Right lobe of liver (tissue), 4 donors: ENCODE measurements around the gene CFC1.
"Not testable (repeated sequence)": the region's sequence is repeated elsewhere in the genome, so short reads cannot be mapped to it uniquely, and the experiment has no call there.

Source experiments
- POLR2A ChIP-seq: fragments of 450-650 bp; IDR thresholded peaks from one replicate; pipeline ENCODE4 v1.6.1; 2017; ENCODE audit warnings: antibody characterized with exemption, mild to moderate bottlenecking
- TF ChIP-seq, protein P1 (sequence below), 4 donors: fragments of 200-600 bp in 3 of 4; fragments of 450-650 bp in 1 of 4; IDR thresholded peaks; one replicate each; pipeline versions ENCODE4 v1.5.1 to v1.8.0; 2016 to 2022; ENCODE audit warnings: antibody characterized with exemption in 4 of 4, mild to moderate bottlenecking in 2 of 4
- donor health status: DM: no; HTN: no; CAD: no.
- donor health status: DM: no; HTN: no; CAD: no.
- donor health status: DM: no; HTN: yes; CAD: no.

DNA sequence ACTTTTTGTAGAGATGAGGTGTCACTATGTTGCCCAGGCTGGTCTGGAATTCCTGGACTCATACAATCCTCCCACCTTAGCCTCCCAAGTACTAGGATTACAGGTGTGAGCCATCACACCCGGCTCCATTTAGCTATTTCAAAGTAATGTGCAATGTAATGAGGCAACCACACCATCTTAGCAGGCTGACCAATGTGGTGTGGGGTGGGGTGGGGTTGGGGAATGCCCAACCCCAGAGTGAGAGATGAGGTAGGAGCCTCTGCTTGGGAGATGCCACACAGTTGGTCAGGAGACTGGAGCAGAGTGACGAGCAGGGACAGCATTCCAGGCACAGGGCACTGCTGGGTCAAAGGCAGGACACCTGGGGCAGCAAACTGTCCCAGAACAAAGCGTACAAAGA is 51.0 kb downstream of the CFC1 start:
- not testable (repeated sequence) for TF ChIP-seq POLR2A
- TF ChIP-seq, protein P1, sequence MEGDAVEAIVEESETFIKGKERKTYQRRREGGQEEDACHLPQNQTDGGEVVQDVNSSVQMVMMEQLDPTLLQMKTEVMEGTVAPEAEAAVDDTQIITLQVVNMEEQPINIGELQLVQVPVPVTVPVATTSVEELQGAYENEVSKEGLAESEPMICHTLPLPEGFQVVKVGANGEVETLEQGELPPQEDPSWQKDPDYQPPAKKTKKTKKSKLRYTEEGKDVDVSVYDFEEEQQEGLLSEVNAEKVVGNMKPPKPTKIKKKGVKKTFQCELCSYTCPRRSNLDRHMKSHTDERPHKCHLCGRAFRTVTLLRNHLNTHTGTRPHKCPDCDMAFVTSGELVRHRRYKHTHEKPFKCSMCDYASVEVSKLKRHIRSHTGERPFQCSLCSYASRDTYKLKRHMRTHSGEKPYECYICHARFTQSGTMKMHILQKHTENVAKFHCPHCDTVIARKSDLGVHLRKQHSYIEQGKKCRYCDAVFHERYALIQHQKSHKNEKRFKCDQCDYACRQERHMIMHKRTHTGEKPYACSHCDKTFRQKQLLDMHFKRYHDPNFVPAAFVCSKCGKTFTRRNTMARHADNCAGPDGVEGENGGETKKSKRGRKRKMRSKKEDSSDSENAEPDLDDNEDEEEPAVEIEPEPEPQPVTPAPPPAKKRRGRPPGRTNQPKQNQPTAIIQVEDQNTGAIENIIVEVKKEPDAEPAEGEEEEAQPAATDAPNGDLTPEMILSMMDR (IDR thresholded peaks at IDR 0.05): not testable (repeated sequence)
